GM12878 (cell line): Measurements from ENCODE around the gene MLXIPL. TPM values are rescaled to one million over a fixed set of nuclear protein-coding genes. Genes with fewer than 3 reads are reported as not detected.

Experiments
- ATAC-seq: fragments of 200-7000 bp; cut with Tn5 transposase; 3 replicates; pipeline ENCODE4 v1.9.1; 2020; ENCODE audit warnings: mild to moderate bottlenecking, moderate library complexity
- BruUV-seq: library from RNA; stranded (reverse); fragments of 400-500 nt; replicated peaks from 2 replicates; lab custom pipeline; 2021; lab: Mats Ljungman, UMichigan
- CTCF ChIA-PET: fragments of 300-600 bp; sonication (Branson Sonifier 250); formaldehyde crosslinking; extraction: SDS; loops from one replicate; lab custom pipeline; 2021; ENCODE audit warnings: inconsistent platforms; lab: Yijun Ruan, JAX
- POLR2A ChIA-PET: fragments of 350-600 bp; formaldehyde crosslinking; extraction: SDS; loops from one replicate; lab custom pipeline; 2021; ENCODE audit warnings: inconsistent platforms; lab: Charles Lee
- RAD21 ChIA-PET: fragments of 300-600 bp; sonication (Branson Sonifier 250); formaldehyde crosslinking; loops from one replicate; lab custom pipeline; 2023; ENCODE audit warnings: antibody characterized with exemption; ENCODE audit not compliant: unreplicated experiment; lab: Charles Lee
- SMC1A ChIA-PET: fragments of 300-600 bp; sonication (Branson Sonifier 250); formaldehyde crosslinking; loops from one replicate; lab custom pipeline; 2023; ENCODE audit not compliant: unreplicated experiment, uncharacterized antibody; lab: Charles Lee
- DNase-seq: peaks from one replicate; pipeline ENCODE4 v3.0.0-alpha.2; 2011; ENCODE audit warnings: low read depth, low spot score
- FAIRE-seq: peaks from 3 replicates; lab custom pipeline; 2011; peaks lifted over from hg19 to GRCh38; lab: Jason Lieb, UNC
- H2AFZ ChIP-seq: 2 replicates; pipeline ENCODE4 v1.6.0; 2011; ENCODE audit warnings: low read depth, low read length, control low read depth; ENCODE audit not compliant: control insufficient read depth
- H3K27ac ChIP-seq: 2 replicates; pipeline ENCODE4 v1.5.1; 2011; ENCODE audit warnings: control low read depth; ENCODE audit not compliant: control insufficient read depth, insufficient read depth
- H3K27me3 ChIP-seq, 2 experiments: replicated peaks in 1 of 2; 2 replicates each; pipeline versions ENCODE4 v1.6.0 to v1.6.1; 2011; ENCODE audit warnings: low read length in 1 of 2; ENCODE audit not compliant: control insufficient read depth in 2 of 2, insufficient read depth in 2 of 2
- H3K36me3 ChIP-seq, 2 experiments: 2 replicates each; pipeline ENCODE4 v1.5.1; 2011; ENCODE audit warnings: low read length in 1 of 2; ENCODE audit not compliant: control insufficient read depth in 2 of 2, insufficient read depth in 2 of 2
- H3K4me1 ChIP-seq: 2 replicates; pipeline ENCODE4 v1.6.1; 2011; ENCODE audit warnings: mild to moderate bottlenecking, low read length, moderate library complexity, mixed read lengths; ENCODE audit not compliant: control insufficient read depth, insufficient read depth
- H3K4me2 ChIP-seq: 2 replicates; pipeline ENCODE4 v1.6.0; 2011; ENCODE audit warnings: control low read depth; ENCODE audit not compliant: control insufficient read depth, insufficient read depth
- H3K4me3 ChIP-seq: fragments of 200-600 bp; sonication (generic); 2 replicates; pipeline ENCODE4 v1.5.1; 2016
- H3K79me2 ChIP-seq: 2 replicates; pipeline ENCODE4 v1.6.0; 2011; ENCODE audit warnings: low read length; ENCODE audit not compliant: control insufficient read depth, insufficient read depth
- H3K9ac ChIP-seq: 2 replicates; pipeline ENCODE4 v1.8.0; 2011; ENCODE audit warnings: low read length, control low read depth, mixed read lengths; ENCODE audit not compliant: control insufficient read depth, insufficient read depth
- H3K9me3 ChIP-seq: replicated peaks from 3 replicates; pipeline ENCODE4 v1.5.1; 2011; ENCODE audit warnings: mild to moderate bottlenecking, low read length; ENCODE audit not compliant: control insufficient read depth, insufficient read depth
- H4K20me1 ChIP-seq: 2 replicates; pipeline ENCODE4 v1.6.0; 2011; ENCODE audit not compliant: control insufficient read depth, insufficient read depth
- EGR1 ChIP-seq, 2 experiments: IDR thresholded peaks; 1 replicate in 1 of 2; 2 replicates in 1 of 2; pipeline ENCODE4 v1.6.1; 2011 to 2012; ENCODE audit warnings: low read depth in 2 of 2, low read length in 2 of 2, borderline replicate concordance in 1 of 2, mild to moderate bottlenecking in 1 of 2, moderate library complexity in 1 of 2
- FOXM1 ChIP-seq: IDR thresholded peaks from 2 replicates; pipeline ENCODE4 v1.6.1; 2012; ENCODE audit warnings: low read depth, mild to moderate bottlenecking, inconsistent platforms, low read length, moderate library complexity
- MTA2 ChIP-seq: fragments of 450-650 bp; IDR thresholded peaks from 2 replicates; pipeline ENCODE4 v1.6.1; 2016; ENCODE audit warnings: low read depth, mild to moderate bottlenecking, moderate library complexity
- PBX3 ChIP-seq: IDR thresholded peaks from 2 replicates; pipeline ENCODE4 v1.6.1; 2011; ENCODE audit warnings: mild to moderate bottlenecking, low read depth, low read length, moderate library complexity; ENCODE audit not compliant: insufficient replicate concordance
- RFX5 ChIP-seq: IDR thresholded peaks from 2 replicates; pipeline ENCODE4 v1.6.1; 2011; ENCODE audit warnings: low read depth, low read length, improper control_type of control experiment
- STAT1 ChIP-seq: fragments of 450-650 bp; conservative IDR thresholded peaks from 2 replicates; pipeline ENCODE4 v1.6.1; 2014; ENCODE audit warnings: antibody characterized with exemption, mild to moderate bottlenecking
- SUZ12 ChIP-seq: fragments of 200-600 bp; sonication (generic); IDR thresholded peaks from one replicate; pipeline ENCODE4 v1.6.1; 2018; ENCODE audit warnings: antibody characterized with exemption, mild to moderate bottlenecking; ENCODE audit not compliant: unreplicated experiment
- TCF3 ChIP-seq: IDR thresholded peaks from 2 replicates; pipeline ENCODE4 v1.6.1; 2012; ENCODE audit warnings: low read depth, mild to moderate bottlenecking, low read length, borderline replicate concordance; ENCODE audit not compliant: insufficient read depth
- WGBS: methylation state at CpG from one replicate; pipeline ENCODE4 v1.1.6; 2016; ENCODE audit warnings: low lambda C conversion rate; ENCODE audit not compliant: insufficient replicate concordance, insufficient coverage; ENCODE audit errors: missing lambda C conversion rate; 5-methylcytosine and 5-hydroxymethylcytosine counted together
- in situ Hi-C: fragments of 300-500 bp; cut with MboI; formaldehyde crosslinking; loops from 9 replicates; pipeline ENCODE4 v1.14.3; 2018; ENCODE audit warnings: mixed read lengths
- intact Hi-C: fragments of 100-400 bp; cut with micrococcal nuclease; formaldehyde crosslinking; loops from one replicate; pipeline ENCODE4 v1.14.2; 2022; ENCODE audit not compliant: unreplicated experiment
- polyA plus RNA-seq, 11 experiments: library from polyadenylated mRNA; depleted of rRNA in 4 of 11; unstranded in 6 of 11; stranded (reverse) in 5 of 11; fragments of >200 nt; fragmentation: Nextera tagmentation in 4 of 11; fragmentation: Illumina TruSeq in 1 of 11; extraction: Ambion mirVana in 4 of 11; extraction: Trizol in 1 of 11; gene quantifications; 1 replicate in 1 of 11; 2 replicates in 10 of 11; pipeline versions ENCODE4 v1.2.1 to v1.2.3, GENCODE V29; 2011 to 2016; ENCODE audit warnings: inconsistent platforms in 2 of 11, missing spikeins in 2 of 11, low read depth in 1 of 11
- total RNA-seq, 4 experiments: library from RNA; depleted of rRNA in 3 of 4; stranded (reverse); fragments of >200 nt in 3 of 4; fragmentation: Illumina TruSeq in 1 of 4; extraction: Trizol in 1 of 4; gene quantifications; 2 replicates each; pipeline versions ENCODE4 v1.2.1 to v1.2.3, GENCODE V29; 2013 to 2021

The MLXIPL gene
- total and polyA plus RNA-seq, 10 of the 15 experiments (the other 5 are each of a cell fraction or from before 2014, with no cell fraction given), result 0.21 TPM; not detected in 9

- H3K9ac ChIP-seq, result no peak overlapping the region
- H3K9me3 ChIP-seq, result no peaks in the 10 kb centered on the region
- FAIRE-seq, result no peak
- TF ChIP-seq STAT1 (no peak), RFX5 (no peak), MTA2 (no peak), EGR1 (IDR thresholded peaks at IDR 0.05; ENCODE audit: borderline replicate concordance in 1 of 2, low read depth in 2 of 2, low read length in 2 of 2) (no peak), SUZ12 (no peak), PBX3 (no peak), TCF3 (no peak), FOXM1 (no peak)
- TF ChIP-seq, all 136 proteins: peak for 0
- WGBS, result 28% methylated on average over 13 of the region's 13 CpGs
- H3K4me3 ChIP-seq, result no peak overlapping the region
- ChIA-PET RAD21 (no interaction called here), SMC1A (interaction anchor here (0.6 kb wide), 1 partner anchor 8 kb away, joined by 3 read pairs; no protein-coding TSS in a partner anchor), CTCF (interaction anchor here (0.9 to 1.9 kb wide), 3 partner anchors 7 to 14 kb away, joined by 3 to 9 read pairs (median 3); no protein-coding TSS in a partner anchor), POLR2A (no interaction called here)
- ATAC-seq (no peak), DNase-seq (no peak)
- in situ Hi-C loops (no loop called here), intact Hi-C loops (no loop called here)
- no peak overlapping the region for H2AFZ ChIP-seq
- no TSS peak for BruUV-seq
- no peaks in the 10 kb centered on the region for H3K79me2 ChIP-seq
- H3K4me2 ChIP-seq, result no peak overlapping the region
- H4K20me1 ChIP-seq, result no peaks in the 10 kb centered on the region
- no peaks in the 10 kb centered on the region for H3K27me3 ChIP-seq
- no peaks in the 10 kb centered on the region for H3K36me3 ChIP-seq
- no peaks in the 10 kb centered on the region for H3K4me1 ChIP-seq
- H3K27ac ChIP-seq, result no peak overlapping the region
Observed at GRCh38 chr7:73599151-73599882, 25.0 kb downstream of the MLXIPL start.
